ENCODE data around the gene PDE1A. TPM values are rescaled to one million over a fixed set of nuclear protein-coding genes. Genes with fewer than 3 reads are reported as not detected.
"Not testable (repeated sequence)": the region's sequence is repeated elsewhere in the genome, so short reads cannot be mapped to it uniquely, and the experiment has no call there.

The PDE1A gene
- total and polyA plus RNA-seq, 12 donors, result 4.0 to 17.4 (median 5.8) TPM

DNA sequence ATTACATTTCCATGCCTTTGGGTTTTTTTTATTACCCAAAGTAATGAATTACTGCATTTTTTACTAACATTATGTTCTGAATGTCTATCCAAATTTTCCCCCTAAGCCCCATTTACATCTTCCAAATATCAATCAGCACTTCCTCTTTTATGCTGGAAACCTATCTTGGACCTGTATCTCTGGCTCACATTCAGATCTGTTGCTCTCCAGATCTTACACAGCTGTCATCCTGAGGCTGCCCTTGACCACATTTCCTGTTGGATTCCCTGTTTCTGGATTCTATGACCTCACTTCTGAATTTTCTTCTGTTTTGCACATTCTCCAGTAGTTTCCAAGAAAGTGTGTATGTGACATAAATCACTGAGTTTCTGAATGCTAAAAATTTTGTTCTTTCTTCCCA, 146.7 kb downstream of the PDE1A start:
- Histone ChIP-seq H3K36me3 (replicated peaks in 1 of 2) (no peaks in the 10 kb centered on the region), H3K4me3 (no peak overlapping the region), H3K4me1 (replicated peaks in 1 of 2) (no peaks in the 10 kb centered on the region), H3K9me3 (replicated peaks in 1 of 3) (no peaks in the 10 kb centered on the region), H3K27me3 (no peaks in the 10 kb centered on the region), H3K27ac (no peak overlapping the region)
- no peak for DNase-seq
- TF ChIP-seq POLR2A (IDR thresholded peaks at IDR 0.05), result no peak
- TF ChIP-seq, protein P1, sequence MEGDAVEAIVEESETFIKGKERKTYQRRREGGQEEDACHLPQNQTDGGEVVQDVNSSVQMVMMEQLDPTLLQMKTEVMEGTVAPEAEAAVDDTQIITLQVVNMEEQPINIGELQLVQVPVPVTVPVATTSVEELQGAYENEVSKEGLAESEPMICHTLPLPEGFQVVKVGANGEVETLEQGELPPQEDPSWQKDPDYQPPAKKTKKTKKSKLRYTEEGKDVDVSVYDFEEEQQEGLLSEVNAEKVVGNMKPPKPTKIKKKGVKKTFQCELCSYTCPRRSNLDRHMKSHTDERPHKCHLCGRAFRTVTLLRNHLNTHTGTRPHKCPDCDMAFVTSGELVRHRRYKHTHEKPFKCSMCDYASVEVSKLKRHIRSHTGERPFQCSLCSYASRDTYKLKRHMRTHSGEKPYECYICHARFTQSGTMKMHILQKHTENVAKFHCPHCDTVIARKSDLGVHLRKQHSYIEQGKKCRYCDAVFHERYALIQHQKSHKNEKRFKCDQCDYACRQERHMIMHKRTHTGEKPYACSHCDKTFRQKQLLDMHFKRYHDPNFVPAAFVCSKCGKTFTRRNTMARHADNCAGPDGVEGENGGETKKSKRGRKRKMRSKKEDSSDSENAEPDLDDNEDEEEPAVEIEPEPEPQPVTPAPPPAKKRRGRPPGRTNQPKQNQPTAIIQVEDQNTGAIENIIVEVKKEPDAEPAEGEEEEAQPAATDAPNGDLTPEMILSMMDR (IDR thresholded peaks at IDR 0.05), result no peak
- intact Hi-C loops (cut with DNase I), result no loop called here

- H3K27ac ChIP-seq; H3K27me3 ChIP-seq; intact Hi-C loops (cut with DNase I); H3K36me3 ChIP-seq (replicated peaks in 1 of 2); H3K4me1 ChIP-seq (replicated peaks in 1 of 2); DNase-seq; H3K9me3 ChIP-seq (replicated peaks in 1 of 3); H3K4me3 ChIP-seq: not testable (repeated sequence)
- 65 to 80% (median 72%) methylated on average over 6 of the region's 6 CpGs for WGBS, 4 donors
Observed at GRCh38 chr2:182276662-182277061, 150.2 kb downstream of the PDE1A start.

- Histone ChIP-seq H3K27ac (no peak overlapping the region), H3K9me3 (replicated peaks in 1 of 3) (no peaks in the 10 kb centered on the region), H3K36me3 (replicated peaks in 1 of 2) (no peaks in the 10 kb centered on the region), H3K27me3 (no peaks in the 10 kb centered on the region), H3K4me1 (replicated peaks in 1 of 2) (no peaks in the 10 kb centered on the region), H3K4me3 (no peak overlapping the region)
- no peak for TF ChIP-seq POLR2A (IDR thresholded peaks at IDR 0.05)
- TF ChIP-seq, protein P1 (IDR thresholded peaks at IDR 0.05), result no peak
- no peak for DNase-seq
- intact Hi-C loops (cut with DNase I), result no loop called here
- 62 to 82% (median 70%) methylated on average over 1 of the region's 1 CpG for WGBS, 4 donors
Observed at GRCh38 chr2:182267971-182268370, 158.9 kb downstream of the PDE1A start.

- TF ChIP-seq, protein P1 (IDR thresholded peaks at IDR 0.05), result no peak
- TF ChIP-seq POLR2A (IDR thresholded peaks at IDR 0.05), result no peak
- Histone ChIP-seq H3K4me3 (no peak overlapping the region), H3K36me3 (replicated peaks in 1 of 2) (no peaks in the 10 kb centered on the region), H3K27ac (no peak overlapping the region), H3K9me3 (replicated peaks in 1 of 3) (no peaks in the 10 kb centered on the region), H3K27me3 (no peaks in the 10 kb centered on the region), H3K4me1 (replicated peaks in 1 of 2) (no peaks in the 10 kb centered on the region)
- intact Hi-C loops (cut with DNase I), result no loop called here
- DNase-seq, result no peak
Observed at GRCh38 chr2:182266909-182267308, 159.9 kb downstream of the PDE1A start.

DNA sequence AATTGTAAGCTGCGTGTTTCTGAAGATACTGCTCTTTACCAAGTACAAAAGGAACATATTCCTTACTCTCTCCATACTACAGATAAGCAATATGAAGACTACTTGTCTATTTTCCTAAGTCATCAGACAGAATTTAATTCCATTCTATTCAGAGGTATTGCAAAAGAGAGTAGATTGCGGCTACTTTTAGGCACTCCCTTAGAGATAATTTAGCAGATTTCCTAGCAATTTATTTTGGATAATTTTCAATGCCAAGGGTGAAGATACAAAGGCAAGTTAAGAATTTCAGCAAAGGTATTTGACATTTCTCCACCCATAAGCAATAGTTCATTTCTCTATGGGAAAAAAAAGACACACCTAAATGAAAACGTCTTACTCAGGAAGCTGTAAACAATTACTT, 161.1 kb downstream of the PDE1A start:
- H3K4me3 ChIP-seq, result no peak overlapping the region
- WGBS, 4 donors, result 62 to 76% (median 74%) methylated on average over 3 of the region's 3 CpGs
- intact Hi-C loops (cut with DNase I), result no loop called here
- H3K27ac ChIP-seq, result no peak overlapping the region
- no peak for DNase-seq
- H3K4me1 ChIP-seq (replicated peaks in 1 of 2), result no peaks in the 10 kb centered on the region
- H3K27me3 ChIP-seq, result no peaks in the 10 kb centered on the region
- no peaks in the 10 kb centered on the region for H3K36me3 ChIP-seq (replicated peaks in 1 of 2)
- no peak for TF ChIP-seq POLR2A (IDR thresholded peaks at IDR 0.05)
- no peaks in the 10 kb centered on the region for H3K9me3 ChIP-seq (replicated peaks in 1 of 3)

Measured in adrenal gland (tissue), 12 donors.